CD4-positive, alpha-beta T cell treated with Interleukin-2 at 100 ng/mL for 4 hours (primary cell): ENCODE results near the gene CELF5.
"Not testable (repeated sequence)": the region's sequence is repeated elsewhere in the genome, so short reads cannot be mapped to it uniquely, and the experiment has no call there.

Source experiments
- DNase-seq: peaks from one replicate; pipeline ENCODE4 v3.0.0-alpha.2; 2020; ENCODE audit warnings: low spot score

The CELF5 gene

DNA sequence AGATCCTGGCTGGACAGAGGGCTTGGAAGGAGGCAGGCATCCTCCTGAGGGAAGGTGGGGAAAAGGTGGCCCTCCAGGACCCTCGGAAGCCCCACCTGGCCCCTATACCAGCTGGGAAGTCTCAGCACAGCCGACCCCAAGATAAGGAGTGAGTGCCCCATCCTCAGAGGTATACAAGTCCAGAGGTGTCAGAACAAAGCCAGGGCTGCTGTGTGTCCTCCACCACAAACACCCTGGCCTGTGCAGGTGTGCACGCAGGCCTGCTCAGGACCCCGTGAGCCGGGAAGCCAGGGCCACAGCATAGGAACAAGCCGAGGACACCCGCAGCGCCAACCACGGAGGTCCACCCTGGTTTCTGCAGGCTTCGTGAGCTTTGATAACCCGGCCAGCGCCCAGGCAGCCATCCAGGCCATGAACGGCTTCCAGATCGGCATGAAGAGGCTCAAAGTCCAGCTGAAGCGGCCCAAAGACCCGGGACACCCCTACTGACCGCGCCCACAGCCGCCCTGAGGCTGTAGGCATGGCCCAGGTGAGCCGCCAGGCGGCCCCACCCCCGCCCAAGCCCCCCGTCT is 68.6 kb downstream of the CELF5 start:
- no peak for DNase-seq

- no peak for DNase-seq
These were observed 69.1 kb downstream of the CELF5 start for GRCh38 chr19:3293560-3293959.

DNA sequence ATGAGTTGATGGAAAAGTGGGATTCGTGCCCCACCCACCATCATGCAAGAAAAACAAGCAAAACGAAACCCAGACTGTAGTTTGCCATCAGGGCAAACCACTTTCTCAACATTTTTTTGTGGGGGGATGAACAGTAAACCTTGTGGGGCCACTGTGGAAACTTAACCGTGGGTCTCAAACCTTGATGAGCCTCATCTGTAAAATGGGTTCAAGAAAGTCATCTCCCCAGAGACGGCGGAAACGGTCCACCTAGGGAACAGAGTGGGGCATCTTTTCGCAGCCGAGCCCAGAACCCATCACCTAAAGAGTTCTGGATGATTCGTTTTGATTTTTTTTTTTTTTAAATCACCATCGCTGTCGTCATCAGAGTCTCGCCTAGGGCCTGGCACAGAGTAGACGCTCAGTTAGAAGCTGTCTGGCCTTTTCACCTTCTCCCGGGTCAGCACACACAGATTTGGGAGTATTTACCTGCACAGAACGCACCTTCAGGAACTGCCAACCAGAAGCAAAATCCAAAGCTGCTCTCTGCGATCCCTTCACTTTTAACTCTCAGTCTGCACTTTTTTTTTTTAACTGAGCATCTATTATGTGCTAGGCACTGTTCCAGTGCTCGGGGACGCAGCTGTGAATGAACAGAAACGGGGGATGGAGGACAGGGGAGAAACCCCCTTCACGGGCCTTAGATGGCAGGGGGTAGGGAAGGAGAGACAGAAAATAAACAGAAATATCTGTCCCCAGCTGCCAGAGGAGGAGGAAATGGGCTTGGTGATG is 69.8 kb downstream of the CELF5 start:
- DNase-seq = no peak

DNA sequence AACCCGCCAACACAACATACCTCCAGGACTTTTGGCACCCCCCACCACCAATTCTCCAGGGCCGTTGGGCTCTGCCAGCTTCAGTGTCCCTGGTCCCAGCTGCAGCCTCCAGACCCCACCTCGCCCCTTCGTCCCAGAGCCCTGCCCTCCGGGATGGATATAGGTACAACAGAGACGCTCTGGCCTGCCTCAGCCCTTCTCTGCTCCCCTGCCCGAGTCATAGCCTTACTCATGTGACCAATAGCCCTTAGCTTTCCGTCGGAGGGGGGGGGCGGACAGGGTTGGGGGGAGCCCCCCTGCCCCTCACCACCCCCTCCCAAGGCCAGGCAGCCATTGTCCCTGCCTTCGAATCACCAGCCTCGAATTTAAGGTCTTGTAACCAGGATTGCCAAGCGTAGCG is 71.1 kb downstream of the CELF5 start:
- no peak for DNase-seq

DNA sequence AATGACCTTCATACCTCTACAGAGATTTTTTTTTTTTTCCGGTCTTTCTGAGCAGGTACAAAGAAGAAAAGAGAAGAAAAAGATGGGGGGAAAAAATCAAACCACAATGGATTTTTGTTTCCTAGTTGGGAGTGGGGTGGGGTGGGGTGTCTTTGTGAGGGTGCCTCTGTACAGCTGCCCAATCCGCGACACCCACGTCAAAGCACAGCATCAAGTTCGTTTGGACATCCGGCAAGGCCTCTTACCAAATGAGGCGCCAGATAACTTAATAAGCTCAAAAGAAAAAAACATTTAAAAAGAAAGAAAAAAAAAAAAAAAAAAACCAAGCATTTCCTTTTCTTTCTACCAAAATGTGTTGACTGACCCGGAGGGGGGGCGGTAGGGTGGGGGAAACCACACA is 71.6 kb downstream of the CELF5 start:
- no peak for DNase-seq

- DNase-seq = no peak
These were observed 72.0 kb downstream of the CELF5 start for GRCh38 chr19:3296446-3296845.

DNA sequence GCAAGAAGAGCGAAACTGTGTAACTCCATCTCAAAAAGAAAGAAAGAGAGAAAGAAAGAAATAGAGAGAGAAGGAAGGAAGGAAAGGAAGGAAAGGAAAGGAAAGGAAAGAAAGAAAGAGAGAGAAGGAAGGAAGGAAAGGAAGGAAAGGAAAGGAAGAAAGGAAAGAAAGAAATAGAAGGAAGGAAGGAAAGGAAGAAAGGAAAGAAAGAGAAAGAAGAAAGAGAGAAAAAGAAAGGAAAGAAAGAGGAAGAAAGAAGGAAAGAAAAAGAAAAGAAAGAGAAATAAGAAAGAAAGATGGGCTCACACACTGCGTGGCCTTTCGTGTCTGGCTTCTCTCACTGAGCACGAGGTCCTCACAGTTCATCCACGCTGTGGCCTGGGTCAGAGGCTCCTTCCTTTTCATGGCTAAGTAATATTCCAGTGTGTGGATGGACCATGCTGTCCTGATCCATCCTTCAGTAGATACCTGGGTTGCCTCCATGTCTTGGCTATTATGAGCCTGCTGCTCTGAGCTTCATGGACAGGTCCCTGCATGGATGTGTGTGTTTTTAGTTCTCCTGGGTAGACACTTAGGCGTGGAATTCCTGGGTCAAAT is 74.5 kb downstream of the CELF5 start:
- no peak for DNase-seq

DNA sequence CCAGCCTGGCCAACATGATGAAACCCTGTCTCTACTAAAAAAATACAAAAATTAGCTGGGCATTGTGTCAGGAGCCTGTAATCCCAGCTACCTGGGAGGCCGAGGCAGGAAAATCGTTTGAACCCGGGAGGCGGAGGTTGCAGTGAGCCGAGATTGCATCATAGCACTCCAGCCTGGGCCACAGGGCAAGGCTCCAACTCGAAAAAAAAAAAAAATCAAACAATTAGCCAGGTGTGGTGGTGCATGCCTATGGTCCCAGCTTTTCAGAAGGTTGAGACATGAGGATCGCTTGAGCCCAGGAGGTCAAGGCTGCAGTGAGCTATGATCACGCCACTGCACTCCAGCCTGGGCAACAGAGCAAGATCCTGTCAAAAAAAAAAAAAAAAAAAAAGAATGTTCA is 76.1 kb downstream of the CELF5 start:
- DNase-seq = not testable (repeated sequence)

GRCh38 chr19:3302755-3303154 is 78.3 kb downstream of the CELF5 start:
- DNase-seq = no peak

DNA sequence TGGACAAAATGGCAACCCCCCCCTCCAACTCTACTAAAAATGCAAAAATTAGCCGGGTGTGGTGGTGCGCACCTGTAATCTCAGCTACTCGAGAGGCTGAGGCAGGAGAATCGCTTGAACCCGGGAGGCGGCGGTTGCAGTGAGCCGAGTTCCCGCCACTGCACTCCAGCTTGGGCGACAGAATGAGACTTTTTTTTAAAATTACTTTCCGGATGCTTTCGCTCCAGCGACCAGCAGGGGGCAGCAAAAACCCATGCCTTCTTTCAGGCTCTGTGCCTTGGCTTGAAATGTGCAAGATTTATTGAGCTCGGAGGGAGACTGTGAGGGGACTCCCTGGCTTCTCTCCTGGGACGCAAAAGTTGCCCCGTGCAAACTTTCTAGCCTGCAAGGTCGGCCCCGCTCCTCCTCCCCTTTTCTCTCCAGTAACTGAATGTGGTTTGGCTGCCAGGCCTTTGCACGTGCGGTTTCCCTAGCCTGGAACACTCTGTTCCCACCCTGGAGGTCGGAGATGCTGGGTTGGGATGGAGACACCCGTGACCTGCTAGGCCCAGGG is 80.5 kb downstream of the CELF5 start:
- peak; percentile 76 for DNase-seq

DNA sequence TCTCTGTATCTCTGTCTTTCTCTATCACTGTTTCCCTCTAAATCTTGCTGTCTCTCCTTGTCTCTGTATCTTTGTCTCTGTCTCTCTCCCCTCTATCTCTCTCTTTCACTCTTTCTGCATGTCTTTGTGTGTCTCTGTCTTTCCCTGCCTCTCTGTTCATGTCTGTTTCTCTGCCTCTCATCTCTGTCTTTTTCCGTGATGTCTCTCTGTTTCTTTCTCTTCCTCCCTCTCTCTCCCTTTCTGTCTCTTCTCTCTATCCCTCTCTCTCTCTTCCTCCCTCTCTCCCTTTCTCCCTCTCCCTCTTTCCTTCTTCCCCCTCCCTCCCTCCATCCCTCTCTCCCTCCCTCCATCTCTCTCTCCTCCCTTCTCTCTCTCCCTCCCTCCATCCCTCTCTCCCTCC is 85.3 kb downstream of the CELF5 start:
- DNase-seq = no peak

GRCh38 chr19:3310280-3310679 is 85.8 kb downstream of the CELF5 start:
- DNase-seq = no peak

DNA sequence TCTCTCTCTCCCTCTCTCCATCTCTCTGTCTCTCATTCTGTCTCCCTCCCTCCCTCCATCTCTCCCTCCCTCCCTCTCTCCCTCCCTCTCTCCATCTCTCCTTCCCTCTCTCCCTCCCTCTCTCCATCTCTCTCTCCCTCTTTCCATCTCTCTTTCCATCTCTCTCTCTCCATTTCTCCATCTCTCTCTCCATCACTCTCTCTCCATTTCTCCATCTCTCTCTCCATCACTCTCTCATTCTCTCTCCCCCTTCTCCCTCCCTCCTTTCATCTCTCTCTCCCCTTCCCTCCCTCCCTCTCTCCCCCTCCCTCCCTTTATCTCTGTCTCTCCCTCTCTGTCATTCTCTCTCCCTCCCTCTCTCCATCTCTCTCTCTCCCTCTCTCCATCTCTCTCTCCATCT is 86.2 kb downstream of the CELF5 start:
- DNase-seq = no peak

GRCh38 chr19:3313199-3313575 is 88.7 kb downstream of the CELF5 start:
- no peak for DNase-seq

- DNase-seq = no peak
These were observed 90.7 kb downstream of the CELF5 start for GRCh38 chr19:3314962-3315675.

- no peak for DNase-seq
These were observed 91.2 kb downstream of the CELF5 start for GRCh38 chr19:3315676-3315973.

DNA sequence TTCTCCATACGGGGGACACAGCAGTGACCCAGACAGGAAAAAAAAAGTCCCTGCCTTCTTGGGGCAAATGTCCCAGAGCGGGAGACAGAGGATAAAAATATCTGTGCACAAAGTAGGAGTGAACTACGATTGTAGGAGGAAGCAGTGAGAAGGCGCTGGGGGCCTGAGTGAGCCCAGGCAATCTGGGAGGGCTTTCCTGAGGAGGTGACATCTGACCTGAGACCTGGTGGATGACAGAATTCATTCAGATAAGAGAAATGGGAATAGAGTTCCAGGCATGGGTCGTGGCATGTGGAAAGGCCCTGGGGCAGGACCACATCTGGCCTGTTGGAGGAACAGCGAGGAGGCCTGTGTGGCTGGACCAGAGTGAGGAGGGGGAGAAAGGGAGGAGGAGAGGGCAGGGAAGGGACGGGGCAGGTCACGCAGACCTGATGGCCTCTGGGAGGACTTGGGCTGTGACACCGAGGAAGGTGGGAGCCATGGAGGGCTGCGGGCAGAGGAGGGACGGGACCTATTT is 91.7 kb downstream of the CELF5 start:
- DNase-seq = no peak

DNA sequence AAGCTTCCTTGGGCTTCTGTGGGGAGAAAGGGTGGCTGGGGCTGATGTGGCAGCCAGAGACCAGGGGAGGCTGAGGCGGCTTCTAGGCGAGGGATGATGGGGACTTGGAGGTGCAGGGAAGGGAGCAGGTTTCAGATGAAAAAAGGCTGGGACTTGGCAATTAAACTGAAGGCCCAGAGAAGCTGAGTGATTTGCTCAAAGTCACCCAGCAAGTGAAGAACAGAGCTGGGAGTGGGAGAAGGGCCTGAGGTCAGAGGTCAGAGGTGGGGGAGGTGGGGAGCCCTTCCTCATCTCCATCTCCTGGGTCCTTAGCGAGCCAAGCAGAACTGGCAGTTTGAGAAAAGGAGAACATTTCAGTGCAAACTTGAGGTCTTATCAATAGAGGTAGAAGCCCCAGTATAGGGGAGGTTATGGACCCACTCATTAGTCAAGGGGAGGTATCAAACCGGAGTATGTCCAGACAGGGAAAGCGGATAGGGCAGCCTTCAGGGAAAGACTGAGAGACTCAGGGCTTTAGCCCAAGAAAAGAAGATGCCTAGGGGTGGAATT is 92.3 kb downstream of the CELF5 start:
- DNase-seq = no peak

DNA sequence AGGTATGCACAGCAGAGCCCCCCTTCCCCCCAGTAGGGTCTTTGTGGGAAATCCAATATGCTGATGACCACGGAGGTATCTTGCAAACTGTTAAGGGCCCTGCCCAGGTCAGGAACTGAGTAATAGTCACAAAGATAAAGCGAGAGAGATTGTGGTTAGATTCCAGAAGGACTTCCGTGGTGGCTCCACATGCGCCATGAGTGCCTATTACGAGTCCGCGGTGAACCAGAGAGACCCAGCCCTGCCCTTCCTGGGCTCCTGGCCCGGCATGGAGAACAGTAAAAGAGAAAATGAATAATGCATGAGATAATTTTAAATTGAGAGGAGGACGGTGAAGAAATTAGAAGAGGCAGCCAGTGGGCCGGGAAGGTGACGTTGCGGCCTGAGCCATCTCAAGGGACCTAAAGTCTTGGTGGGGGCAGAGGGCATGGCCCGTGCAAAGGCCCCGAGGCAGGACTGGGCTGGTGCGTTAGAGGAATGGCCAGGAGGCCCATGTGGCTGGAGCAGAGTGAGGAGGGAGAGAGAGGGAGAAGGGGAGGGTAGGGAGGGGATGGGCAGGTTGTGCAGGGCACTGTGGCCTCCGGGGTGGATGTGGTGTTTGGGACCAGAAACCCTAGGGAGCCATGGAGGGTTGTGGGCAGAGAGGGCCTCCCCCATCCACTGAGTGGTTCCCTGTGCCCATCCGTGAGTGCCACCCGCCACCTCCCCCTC is 95.3 kb downstream of the CELF5 start:
- DNase-seq = no peak

- no peak for DNase-seq
These were observed 95.9 kb downstream of the CELF5 start for GRCh38 chr19:3320354-3320670.

DNA sequence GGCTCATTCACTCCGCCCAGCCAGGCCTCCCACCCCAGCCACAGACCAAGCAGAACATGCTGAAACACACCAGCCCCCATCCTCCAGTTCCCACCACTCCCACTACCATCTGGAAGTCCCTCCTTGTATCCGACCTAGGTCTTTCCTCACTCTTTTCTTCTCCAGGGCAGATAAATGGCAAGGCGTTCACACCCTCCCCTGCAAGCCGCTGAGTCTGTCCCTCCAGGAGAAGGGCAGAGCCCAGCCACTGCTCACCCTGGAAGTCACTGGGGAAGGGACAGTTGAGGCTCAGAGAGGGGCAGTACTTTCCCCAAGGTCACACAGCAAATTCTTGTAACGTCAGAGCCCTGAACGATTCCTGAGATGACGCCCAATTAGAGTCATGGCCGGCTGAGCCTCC is 96.4 kb downstream of the CELF5 start:
- no peak for DNase-seq

GRCh38 chr19:3321696-3322095 is 97.2 kb downstream of the CELF5 start:
- no peak for DNase-seq
